Retinal pigment epithelial cell (primary cell): ENCODE results near the gene UST.
"Not testable (repeated sequence)": the region's sequence is repeated elsewhere in the genome, so short reads cannot be mapped to it uniquely, and the experiment has no call there.

ENCODE experiments used
- DNase-seq: peaks from one replicate; pipeline ENCODE4 v3.0.0-alpha.2; 2010; ENCODE audit warnings: low read depth
- H3K4me3 ChIP-seq: 2 replicates; pipeline ENCODE4 v1.5.1; 2011; ENCODE audit warnings: mild to moderate bottlenecking, low read length, control low read depth, moderate library complexity
- TF ChIP-seq, protein P1 (sequence below): conservative IDR thresholded peaks from 2 replicates; pipeline ENCODE4 v1.5.1; 2011; ENCODE audit warnings: low read depth, low read length, control low read depth, inconsistent platforms

UST gene

DNA sequence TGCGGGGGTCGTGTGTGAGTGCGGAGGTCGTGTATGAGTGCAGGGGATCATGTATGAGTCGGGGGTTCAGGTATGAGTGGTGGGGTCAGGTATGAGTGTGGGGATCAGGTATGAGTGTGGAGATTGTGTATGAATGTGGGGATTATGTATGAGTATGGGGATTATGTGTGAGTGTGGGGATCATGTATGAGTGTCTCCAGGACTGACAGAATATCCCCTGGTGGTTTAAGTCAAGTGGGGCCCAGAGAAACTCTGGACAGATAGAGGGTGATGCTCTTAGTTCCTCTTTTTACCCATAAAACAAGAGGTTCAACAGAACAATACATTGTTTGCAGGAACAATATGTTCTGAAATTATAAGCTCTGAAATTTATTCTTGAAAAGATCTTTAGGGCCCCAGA lies 131.9 kb downstream of the UST start:
- no peak for DNase-seq
- TF ChIP-seq, protein P1, sequence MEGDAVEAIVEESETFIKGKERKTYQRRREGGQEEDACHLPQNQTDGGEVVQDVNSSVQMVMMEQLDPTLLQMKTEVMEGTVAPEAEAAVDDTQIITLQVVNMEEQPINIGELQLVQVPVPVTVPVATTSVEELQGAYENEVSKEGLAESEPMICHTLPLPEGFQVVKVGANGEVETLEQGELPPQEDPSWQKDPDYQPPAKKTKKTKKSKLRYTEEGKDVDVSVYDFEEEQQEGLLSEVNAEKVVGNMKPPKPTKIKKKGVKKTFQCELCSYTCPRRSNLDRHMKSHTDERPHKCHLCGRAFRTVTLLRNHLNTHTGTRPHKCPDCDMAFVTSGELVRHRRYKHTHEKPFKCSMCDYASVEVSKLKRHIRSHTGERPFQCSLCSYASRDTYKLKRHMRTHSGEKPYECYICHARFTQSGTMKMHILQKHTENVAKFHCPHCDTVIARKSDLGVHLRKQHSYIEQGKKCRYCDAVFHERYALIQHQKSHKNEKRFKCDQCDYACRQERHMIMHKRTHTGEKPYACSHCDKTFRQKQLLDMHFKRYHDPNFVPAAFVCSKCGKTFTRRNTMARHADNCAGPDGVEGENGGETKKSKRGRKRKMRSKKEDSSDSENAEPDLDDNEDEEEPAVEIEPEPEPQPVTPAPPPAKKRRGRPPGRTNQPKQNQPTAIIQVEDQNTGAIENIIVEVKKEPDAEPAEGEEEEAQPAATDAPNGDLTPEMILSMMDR, result no peak
- no peak overlapping the region for H3K4me3 ChIP-seq

DNA sequence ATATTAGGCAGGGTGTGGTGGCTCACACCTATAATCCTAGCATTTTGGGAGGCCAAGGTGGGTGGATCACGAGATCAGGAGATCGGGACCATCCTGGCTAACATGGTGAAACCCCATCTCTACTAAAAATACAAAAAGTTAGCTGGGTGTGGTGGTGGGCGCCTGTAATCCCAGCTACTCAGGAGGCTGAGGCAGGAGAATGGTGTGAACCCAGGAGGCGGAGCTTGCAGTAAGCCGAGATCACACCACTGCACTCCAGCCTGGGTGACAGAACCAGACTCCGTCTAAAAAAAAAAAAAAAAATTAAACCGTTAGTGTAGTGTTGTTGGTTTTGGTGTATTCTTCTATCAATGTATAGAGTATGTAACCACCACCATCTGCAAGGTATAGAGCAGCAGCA lies 133.9 kb downstream of the UST start:
- DNase-seq, H3K4me3 ChIP-seq: not testable (repeated sequence)

- no peak overlapping the region for H3K4me3 ChIP-seq
- DNase-seq, result no peak
- TF ChIP-seq, protein P1, result no peak
Observed at GRCh38 chr6:148881593-148882311, 134.9 kb downstream of the UST start.

DNA sequence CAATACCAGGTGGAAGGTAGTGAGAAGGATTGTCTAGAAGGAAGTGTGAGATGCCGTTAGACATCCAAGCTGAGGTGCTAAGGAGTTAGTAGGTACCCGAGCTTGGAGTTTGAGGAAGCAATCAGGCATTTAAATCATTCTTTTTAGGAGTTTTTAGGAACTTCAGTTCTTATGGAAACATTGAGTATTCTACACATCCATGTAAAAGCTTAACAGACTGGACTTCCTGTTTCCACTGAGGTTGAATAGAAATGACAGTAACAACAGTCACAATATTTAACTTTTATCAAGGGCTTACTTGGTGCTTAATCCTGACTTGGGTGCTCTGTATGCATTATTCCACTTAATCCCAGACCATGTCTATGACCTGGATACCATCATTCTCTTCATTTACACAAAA lies 136.4 kb downstream of the UST start:
- no peak overlapping the region for H3K4me3 ChIP-seq
- DNase-seq, result no peak
- TF ChIP-seq, protein P1, result no peak

DNA sequence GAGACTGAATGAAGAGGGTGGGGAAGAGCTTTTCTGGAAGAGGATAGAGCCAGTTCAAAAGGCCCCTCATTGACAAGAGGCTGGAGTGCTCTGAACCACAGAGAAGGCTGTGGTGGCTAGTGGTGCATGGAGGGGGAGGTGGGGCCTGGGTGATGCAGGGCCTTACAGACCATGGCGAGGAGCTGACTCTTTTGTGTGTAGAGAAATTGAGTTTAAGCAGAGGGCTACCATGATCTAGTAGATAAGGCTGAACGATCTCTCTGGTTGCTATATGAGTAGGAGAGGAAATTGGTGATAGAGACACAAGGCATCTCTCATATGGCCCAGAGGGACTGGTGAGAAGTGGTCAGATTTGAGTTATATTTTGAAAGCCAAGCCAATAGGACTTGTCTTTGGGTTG lies 137.6 kb downstream of the UST start:
- TF ChIP-seq, protein P1, result no peak
- no peak for DNase-seq
- H3K4me3 ChIP-seq, result no peak overlapping the region

- H3K4me3 ChIP-seq, result no peak overlapping the region
Observed at GRCh38 chr6:148885136-148885865, 138.5 kb downstream of the UST start.

More at GRCh38 chr6:148885136-148885865, 138.5 kb downstream of the UST start:
- TF ChIP-seq, protein P1, result no peak
- DNase-seq, result no peak
